SK-N-SH treated with all-trans-retinoic acid at 6 μM for 48 hours (cell line): Measurements from ENCODE around the gene CEP68.

Experiments
- BACH2 ChIP-seq: fragments of 250-450 bp; sonication (Bioruptor Pico); IDR thresholded peaks from 2 replicates; pipeline ENCODE4 v1.9.0; 2021; ENCODE audit warnings: mild to moderate bottlenecking, borderline replicate concordance
- CSDC2 ChIP-seq: fragments of 250-450 bp; sonication (Bioruptor Pico); IDR thresholded peaks from 2 replicates; pipeline ENCODE4 v1.5.0; 2020; ENCODE audit warnings: mild to moderate bottlenecking, moderate library complexity
- GLIS3 ChIP-seq: fragments of 250-450 bp; sonication (Bioruptor Pico); IDR thresholded peaks from 2 replicates; pipeline ENCODE4 v1.5.0; 2020; ENCODE audit warnings: mild to moderate bottlenecking, moderate library complexity
- OSR1 ChIP-seq: fragments of 250-450 bp; sonication (Bioruptor Pico); IDR thresholded peaks from 2 replicates; pipeline ENCODE4 v1.8.0; 2022; ENCODE audit warnings: moderate library complexity, mild to moderate bottlenecking, inconsistent platforms
- SNAI2 ChIP-seq: fragments of 250-450 bp; sonication (Bioruptor Pico); IDR thresholded peaks from 2 replicates; pipeline ENCODE4 v1.5.0; 2020; ENCODE audit warnings: mild to moderate bottlenecking, moderate library complexity
- ZC3H10 ChIP-seq: fragments of 250-450 bp; sonication (Bioruptor Pico); IDR thresholded peaks from 2 replicates; pipeline ENCODE4 v1.5.1; 2021; ENCODE audit warnings: mild to moderate bottlenecking, moderate library complexity
- ZFP3 ChIP-seq: fragments of 250-450 bp; sonication (Bioruptor Pico); IDR thresholded peaks from 2 replicates; pipeline ENCODE4 v1.5.0; 2020; ENCODE audit warnings: mild to moderate bottlenecking, moderate library complexity
- ZFP30 ChIP-seq: fragments of 450-650 bp; formaldehyde crosslinking; IDR thresholded peaks from 2 replicates; pipeline ENCODE4 v1.5.0; 2022; ENCODE audit warnings: mild to moderate bottlenecking, moderate library complexity
- ZNF565 ChIP-seq: fragments of 450-650 bp; formaldehyde crosslinking; conservative IDR thresholded peaks from 2 replicates; pipeline ENCODE4 v1.5.0; 2020; ENCODE audit warnings: low read depth, mild to moderate bottlenecking, moderate library complexity
- ZNF70 ChIP-seq: fragments of 450-650 bp; formaldehyde crosslinking; IDR thresholded peaks from 2 replicates; pipeline ENCODE4 v1.5.0; 2020; ENCODE audit warnings: mild to moderate bottlenecking, moderate library complexity
- TF ChIP-seq, protein P1 (sequence below): fragments of 250-450 bp; sonication (Bioruptor Pico); IDR thresholded peaks from 2 replicates; pipeline ENCODE4 v1.8.0; 2021; ENCODE audit warnings: low read depth, mild to moderate bottlenecking, moderate library complexity, borderline replicate concordance
- TF ChIP-seq, protein P2 (sequence below): fragments of 250-450 bp; sonication (Bioruptor Pico); IDR thresholded peaks from 2 replicates; pipeline ENCODE4 v1.8.0; 2020; ENCODE audit warnings: mild to moderate bottlenecking, moderate library complexity, borderline replicate concordance
- TF ChIP-seq, protein P3 (sequence below): fragments of 250-450 bp; sonication (Bioruptor Pico); IDR thresholded peaks from 2 replicates; pipeline ENCODE4 v1.5.1; 2021; ENCODE audit warnings: mild to moderate bottlenecking, moderate library complexity

DNA sequence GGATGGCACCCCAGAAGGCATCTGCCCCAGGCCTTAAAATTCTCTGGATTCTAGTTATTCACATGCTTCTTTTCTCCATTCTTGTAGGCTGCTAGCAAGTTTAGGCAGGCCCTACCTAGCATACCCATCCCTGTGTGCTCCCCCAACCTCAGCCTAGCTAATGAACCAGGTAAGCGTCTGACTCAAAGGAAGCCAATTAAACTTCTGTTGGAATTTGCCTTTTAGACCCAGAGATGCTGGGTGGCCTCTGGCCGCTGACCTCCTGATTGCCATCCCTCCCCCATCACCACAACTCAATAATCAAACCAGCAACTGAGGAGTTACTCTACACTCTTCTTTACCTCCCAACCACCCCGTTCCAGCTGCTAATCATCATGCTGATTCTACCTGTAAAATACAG, 19.0 kb upstream of the CEP68 start:
- no peak for TF ChIP-seq GLIS3 (CRISPR knock-in tag)
- TF ChIP-seq OSR1 (CRISPR knock-in tag), result no peak
- TF ChIP-seq SNAI2, result no peak
- TF ChIP-seq, protein P1, sequence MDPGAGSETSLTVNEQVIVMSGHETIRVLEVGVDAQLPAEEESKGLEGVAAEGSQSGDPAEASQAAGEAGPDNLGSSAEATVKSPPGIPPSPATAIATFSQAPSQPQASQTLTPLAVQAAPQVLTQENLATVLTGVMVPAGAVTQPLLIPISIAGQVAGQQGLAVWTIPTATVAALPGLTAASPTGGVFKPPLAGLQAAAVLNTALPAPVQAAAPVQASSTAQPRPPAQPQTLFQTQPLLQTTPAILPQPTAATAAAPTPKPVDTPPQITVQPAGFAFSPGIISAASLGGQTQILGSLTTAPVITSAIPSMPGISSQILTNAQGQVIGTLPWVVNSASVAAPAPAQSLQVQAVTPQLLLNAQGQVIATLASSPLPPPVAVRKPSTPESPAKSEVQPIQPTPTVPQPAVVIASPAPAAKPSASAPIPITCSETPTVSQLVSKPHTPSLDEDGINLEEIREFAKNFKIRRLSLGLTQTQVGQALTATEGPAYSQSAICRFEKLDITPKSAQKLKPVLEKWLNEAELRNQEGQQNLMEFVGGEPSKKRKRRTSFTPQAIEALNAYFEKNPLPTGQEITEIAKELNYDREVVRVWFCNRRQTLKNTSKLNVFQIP, result no peak
- no peak for TF ChIP-seq ZFP30 (CRISPR knock-in tag)
- TF ChIP-seq, protein P2, sequence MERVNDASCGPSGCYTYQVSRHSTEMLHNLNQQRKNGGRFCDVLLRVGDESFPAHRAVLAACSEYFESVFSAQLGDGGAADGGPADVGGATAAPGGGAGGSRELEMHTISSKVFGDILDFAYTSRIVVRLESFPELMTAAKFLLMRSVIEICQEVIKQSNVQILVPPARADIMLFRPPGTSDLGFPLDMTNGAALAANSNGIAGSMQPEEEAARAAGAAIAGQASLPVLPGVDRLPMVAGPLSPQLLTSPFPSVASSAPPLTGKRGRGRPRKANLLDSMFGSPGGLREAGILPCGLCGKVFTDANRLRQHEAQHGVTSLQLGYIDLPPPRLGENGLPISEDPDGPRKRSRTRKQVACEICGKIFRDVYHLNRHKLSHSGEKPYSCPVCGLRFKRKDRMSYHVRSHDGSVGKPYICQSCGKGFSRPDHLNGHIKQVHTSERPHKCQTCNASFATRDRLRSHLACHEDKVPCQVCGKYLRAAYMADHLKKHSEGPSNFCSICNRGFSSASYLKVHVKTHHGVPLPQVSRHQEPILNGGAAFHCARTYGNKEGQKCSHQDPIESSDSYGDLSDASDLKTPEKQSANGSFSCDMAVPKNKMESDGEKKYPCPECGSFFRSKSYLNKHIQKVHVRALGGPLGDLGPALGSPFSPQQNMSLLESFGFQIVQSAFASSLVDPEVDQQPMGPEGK (CRISPR knock-in tag), result no peak
- no peak for TF ChIP-seq ZFP3 (CRISPR knock-in tag)
- TF ChIP-seq ZNF70 (CRISPR knock-in tag), result no peak
- TF ChIP-seq BACH2 (CRISPR knock-in tag), result no peak
- TF ChIP-seq CSDC2 (CRISPR knock-in tag), result no peak
- no peak for TF ChIP-seq ZNF565 (CRISPR knock-in tag)
- no peak for TF ChIP-seq ZC3H10 (CRISPR knock-in tag)
- TF ChIP-seq, protein P3, sequence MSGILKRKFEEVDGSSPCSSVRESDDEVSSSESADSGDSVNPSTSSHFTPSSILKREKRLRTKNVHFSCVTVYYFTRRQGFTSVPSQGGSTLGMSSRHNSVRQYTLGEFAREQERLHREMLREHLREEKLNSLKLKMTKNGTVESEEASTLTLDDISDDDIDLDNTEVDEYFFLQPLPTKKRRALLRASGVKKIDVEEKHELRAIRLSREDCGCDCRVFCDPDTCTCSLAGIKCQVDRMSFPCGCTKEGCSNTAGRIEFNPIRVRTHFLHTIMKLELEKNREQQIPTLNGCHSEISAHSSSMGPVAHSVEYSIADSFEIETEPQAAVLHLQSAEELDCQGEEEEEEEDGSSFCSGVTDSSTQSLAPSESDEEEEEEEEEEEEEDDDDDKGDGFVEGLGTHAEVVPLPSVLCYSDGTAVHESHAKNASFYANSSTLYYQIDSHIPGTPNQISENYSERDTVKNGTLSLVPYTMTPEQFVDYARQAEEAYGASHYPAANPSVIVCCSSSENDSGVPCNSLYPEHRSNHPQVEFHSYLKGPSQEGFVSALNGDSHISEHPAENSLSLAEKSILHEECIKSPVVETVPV, result no peak
